Mesodermal cell (in vitro differentiated cells): ENCODE results near the gene CACNA2D4.

Experiments used
- H3K27ac ChIP-seq: 2 replicates; pipeline ENCODE4 v1.7.0; 2013; ENCODE audit warnings: mild to moderate bottlenecking, low read depth, low read length, moderate library complexity; ENCODE audit not compliant: severe bottlenecking
- H3K36me3 ChIP-seq: 2 replicates; pipeline ENCODE4 v1.7.1; 2013; ENCODE audit warnings: mild to moderate bottlenecking, low read length, moderate library complexity; ENCODE audit not compliant: control insufficient read depth, insufficient read depth
- H3K4me1 ChIP-seq: one replicate; pipeline ENCODE4 v1.7.1; 2013; ENCODE audit warnings: mild to moderate bottlenecking, low read length; ENCODE audit not compliant: insufficient read depth, control insufficient read depth, poor library complexity, severe bottlenecking
- H3K4me3 ChIP-seq: 2 replicates; pipeline ENCODE4 v1.7.0; 2013; ENCODE audit warnings: low read length, control low read depth, mild to moderate bottlenecking; ENCODE audit not compliant: insufficient read depth, poor library complexity, severe bottlenecking; ENCODE audit errors: extremely low read depth
- H3K9me3 ChIP-seq: 2 replicates; pipeline ENCODE4 v1.7.1; 2013; ENCODE audit warnings: mild to moderate bottlenecking, low read length, moderate library complexity; ENCODE audit not compliant: control insufficient read depth
- WGBS, 2 experiments: methylation state at CpG; one replicate each; pipeline ENCODE4 v1.1.5; 2013; ENCODE audit warnings: missing lambda C conversion rate in 2 of 2; ENCODE audit not compliant: insufficient coverage in 2 of 2; 5-methylcytosine and 5-hydroxymethylcytosine counted together

CACNA2D4 gene

DNA sequence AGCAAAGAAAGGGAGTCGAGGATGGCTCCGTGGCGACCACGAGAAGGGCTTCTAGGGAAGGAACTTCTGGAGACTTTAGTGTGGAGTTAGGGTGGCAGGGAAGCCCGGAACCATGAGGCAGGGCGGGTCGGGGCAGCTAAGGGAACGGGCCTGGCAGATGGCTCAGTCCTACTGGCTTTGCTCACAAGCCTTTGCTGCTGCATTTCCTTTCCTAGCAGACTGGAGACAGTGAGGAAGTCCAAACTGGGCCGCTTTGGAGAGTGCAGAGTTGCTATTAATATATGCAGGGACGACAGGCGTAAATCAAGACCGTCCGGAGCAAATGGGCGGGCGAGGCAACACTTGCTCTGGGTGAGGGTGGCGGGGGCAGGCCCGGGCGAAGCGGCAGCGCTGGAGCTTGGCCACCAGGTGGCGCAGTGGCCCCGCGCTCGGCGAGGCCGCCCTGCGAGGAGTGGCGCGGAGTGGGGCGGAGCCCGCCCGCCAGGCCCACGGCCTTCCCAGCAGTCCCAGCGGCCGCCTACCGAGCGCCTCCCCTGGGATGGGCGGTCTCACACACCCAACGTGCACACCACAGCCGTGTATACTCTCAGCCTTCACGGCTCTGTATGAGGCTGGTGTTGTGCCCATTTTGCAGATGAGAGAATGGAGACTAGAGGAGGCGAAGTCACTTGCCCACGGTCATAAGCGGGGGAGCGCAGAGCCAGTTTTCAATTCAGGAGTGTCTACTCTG, 122.5 kb downstream of the CACNA2D4 start:
- H3K36me3 ChIP-seq, result no peaks in the 10 kb centered on the region
- peaks cover 7% of the 10 kb centered on the region for H3K4me1 ChIP-seq
- WGBS, 2 experiments, result 23 to 32% methylated on average over 34 to 45 of the region's 45 CpGs
- H3K27ac ChIP-seq, result no peak overlapping the region
- H3K9me3 ChIP-seq, result no peaks in the 10 kb centered on the region
- peak overlapping the region; percentile 14 for H3K4me3 ChIP-seq

- H3K27ac ChIP-seq, result no peak overlapping the region
- 89 to 90% methylated on average over 12 to 17 of the region's 19 CpGs for WGBS, 2 experiments
- no peaks in the 10 kb centered on the region for H3K36me3 ChIP-seq
- peaks cover 7% of the 10 kb centered on the region for H3K4me1 ChIP-seq
- H3K9me3 ChIP-seq, result no peaks in the 10 kb centered on the region
- no peak overlapping the region for H3K4me3 ChIP-seq
Observed at GRCh38 chr12:1795221-1795784, 123.1 kb downstream of the CACNA2D4 start.

DNA sequence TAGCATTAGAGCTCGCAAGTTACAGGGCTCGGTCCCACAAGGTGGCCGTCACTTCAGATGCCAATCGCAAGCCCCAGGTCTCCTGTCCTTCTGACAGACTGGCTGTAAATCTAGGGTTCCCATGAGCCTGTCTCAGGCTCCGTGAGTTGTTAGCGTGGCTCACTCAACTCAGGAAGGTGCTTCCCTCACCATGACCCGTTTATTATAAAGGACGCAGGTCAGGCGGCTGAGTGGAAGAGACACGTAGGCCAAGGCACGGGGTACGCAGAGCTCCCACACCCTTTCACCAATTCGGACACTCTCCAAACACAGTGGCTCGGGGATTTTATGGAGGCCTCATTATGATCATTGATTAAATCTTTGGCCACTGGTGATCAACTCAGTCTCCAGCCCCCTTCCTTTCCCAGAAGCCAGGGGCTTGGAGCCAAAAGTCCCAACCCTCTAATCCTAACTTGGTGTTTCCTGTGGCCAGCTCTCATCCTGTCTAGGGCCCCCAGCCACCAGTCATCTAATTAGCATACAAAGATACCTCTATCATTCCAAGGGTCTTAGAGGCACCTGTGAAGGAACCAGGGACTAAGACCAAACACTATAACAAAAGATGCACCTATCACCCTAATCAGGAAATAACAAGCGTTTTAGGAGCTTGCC, 123.9 kb downstream of the CACNA2D4 start:
- Histone ChIP-seq H3K4me1 (peaks cover 7% of the 10 kb centered on the region), H3K27ac (no peak overlapping the region), H3K4me3 (no peak overlapping the region), H3K36me3 (no peaks in the 10 kb centered on the region), H3K9me3 (no peaks in the 10 kb centered on the region)
- WGBS, 2 experiments, result 93 to 95% methylated on average over 14 to 15 of the region's 15 CpGs

- Histone ChIP-seq H3K4me3 (no peak overlapping the region), H3K36me3 (no peaks in the 10 kb centered on the region), H3K27ac (no peak overlapping the region), H3K4me1 (peaks cover 7% of the 10 kb centered on the region), H3K9me3 (no peaks in the 10 kb centered on the region)
- whole genome bisulfite sequencing, 2 experiments, result 92 to 93% methylated on average over 22 to 23 of the region's 26 CpGs
Observed at GRCh38 chr12:1793426-1794210, 124.8 kb downstream of the CACNA2D4 start.

GRCh38 chr12:1792406-1792805, 126.0 kb downstream of the CACNA2D4 start:
- Histone ChIP-seq H3K27ac (no peak overlapping the region), H3K4me3 (no peak overlapping the region), H3K4me1 (peaks cover 7% of the 10 kb centered on the region), H3K9me3 (no peaks in the 10 kb centered on the region), H3K36me3 (peaks cover 8% of the 10 kb centered on the region)
- 95 to 100% methylated on average over 2 to 4 of the region's 6 CpGs for WGBS, 2 experiments

DNA sequence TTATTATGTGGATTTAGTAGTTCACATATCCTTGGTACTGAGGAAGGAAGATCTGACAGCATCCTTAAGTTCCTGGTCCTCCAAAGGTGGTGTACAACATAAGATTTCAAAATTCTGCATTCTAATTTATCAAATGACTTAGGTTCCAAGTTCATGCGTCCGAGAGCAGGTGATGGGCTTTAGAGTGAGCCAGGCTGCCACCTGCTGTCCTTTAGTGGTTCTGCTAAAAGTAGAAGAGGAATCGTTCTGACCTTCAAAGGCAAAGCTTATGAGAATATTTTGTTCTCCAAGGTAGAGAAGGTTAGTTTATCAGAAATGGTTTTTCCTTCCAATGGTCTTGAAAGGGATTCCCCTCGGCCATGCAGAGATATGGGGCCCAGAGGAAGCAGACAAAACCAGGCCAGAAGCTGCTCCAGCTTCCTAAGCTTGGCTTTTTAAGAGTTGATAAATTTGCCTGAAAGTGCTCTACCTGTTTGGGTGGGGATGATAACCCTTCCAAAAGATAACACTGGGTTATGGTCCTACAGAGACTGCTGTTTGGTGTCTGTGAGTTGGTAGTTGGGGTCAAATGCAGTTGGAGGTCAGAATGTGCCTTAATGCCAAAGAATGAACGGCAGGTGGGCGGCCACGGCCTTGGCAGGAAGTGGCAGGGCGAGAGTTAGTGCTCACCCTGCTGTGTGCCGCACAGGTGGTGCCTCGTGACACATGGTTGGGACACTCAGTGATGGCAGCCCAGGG, 127.2 kb downstream of the CACNA2D4 start:
- 69 to 71% methylated on average over 9 of the region's 10 CpGs for WGBS, 2 experiments
- Histone ChIP-seq H3K9me3 (no peaks in the 10 kb centered on the region), H3K36me3 (peaks cover 20% of the 10 kb centered on the region), H3K27ac (no peak overlapping the region), H3K4me1 (peaks cover 7% of the 10 kb centered on the region), H3K4me3 (no peak overlapping the region)

GRCh38 chr12:1790444-1790843, 128.0 kb downstream of the CACNA2D4 start:
- Histone ChIP-seq H3K27ac (no peak overlapping the region), H3K9me3 (no peaks in the 10 kb centered on the region), H3K4me3 (no peak overlapping the region), H3K36me3 (peaks cover 28% of the 10 kb centered on the region), H3K4me1 (peaks cover 7% of the 10 kb centered on the region)
- 85 to 91% methylated on average over 6 of the region's 7 CpGs for WGBS, 2 experiments

GRCh38 chr12:1787714-1788113, 130.7 kb downstream of the CACNA2D4 start:
- Histone ChIP-seq H3K4me1 (no peaks in the 10 kb centered on the region), H3K36me3 (peaks cover 45% of the 10 kb centered on the region), H3K4me3 (no peak overlapping the region), H3K9me3 (no peaks in the 10 kb centered on the region), H3K27ac (no peak overlapping the region)
- WGBS, 2 experiments, result 96 to 100% methylated on average over 5 of the region's 6 CpGs

GRCh38 chr12:1782215-1782614, 136.2 kb downstream of the CACNA2D4 start:
- Histone ChIP-seq H3K4me3 (no peak overlapping the region), H3K36me3 (peaks cover 54% of the 10 kb centered on the region), H3K4me1 (peaks cover 14% of the 10 kb centered on the region), H3K27ac (peak overlapping the region; percentile 23), H3K9me3 (no peaks in the 10 kb centered on the region)
- WGBS, 2 experiments, result no CpG with 5 or more reads among the region's 2 CpGs

GRCh38 chr12:1781772-1782171, 136.7 kb downstream of the CACNA2D4 start:
- peak overlapping the region; percentile 23 for H3K27ac ChIP-seq
- H3K36me3 ChIP-seq, result peaks cover 50% of the 10 kb centered on the region
- no peak overlapping the region for H3K4me3 ChIP-seq
- H3K4me1 ChIP-seq, result peaks cover 17% of the 10 kb centered on the region
- H3K9me3 ChIP-seq, result no peaks in the 10 kb centered on the region
- 77 to 80% methylated on average over 2 of the region's 2 CpGs for WGBS, 2 experiments
